ENCODE results near the gene TASP1. TPM values are rescaled to one million over a fixed set of nuclear protein-coding genes. Genes with fewer than 3 reads are reported as not detected.

TASP1 gene
- total RNA-seq, 1 donor from 2014 or later, result 5.5 TPM

- Histone ChIP-seq H3K27me3 (ENCODE audit: low read depth) (no peaks in the 10 kb centered on the region), H3K4me1 (peaks cover 4% of the 10 kb centered on the region), H3K36me3 (no peaks in the 10 kb centered on the region), H3K9me3 (replicated peaks) (no peaks in the 10 kb centered on the region), H3K27ac (replicated peaks) (no peak overlapping the region), H3K4me3 (no peak overlapping the region)
- no peak for TF ChIP-seq CTCF (IDR thresholded peaks at IDR 0.05; ENCODE audit: borderline replicate concordance)
- intact Hi-C loops (cut with micrococcal nuclease), result loop anchor here (10.0 kb wide), 1 partner anchor 321 kb away; no protein-coding TSS in a partner anchor
- DNase-seq, result no peak
These were observed 185.4 kb downstream of the TASP1 start for GRCh38 chr20:13453367-13453766.

GRCh38 chr20:13452470-13453124 is 186.1 kb downstream of the TASP1 start:
- no peaks in the 10 kb centered on the region for H3K27me3 ChIP-seq (ENCODE audit: low read depth)
- no peak overlapping the region for H3K27ac ChIP-seq (replicated peaks)
- DNase-seq, result no peak
- intact Hi-C loops (cut with micrococcal nuclease), result loop anchor here (10.0 kb wide), 1 partner anchor 322 kb away; no protein-coding TSS in a partner anchor
- H3K4me1 ChIP-seq, result peaks cover 4% of the 10 kb centered on the region
- no peaks in the 10 kb centered on the region for H3K9me3 ChIP-seq (replicated peaks)
- TF ChIP-seq CTCF (IDR thresholded peaks at IDR 0.05; ENCODE audit: borderline replicate concordance), result no peak
- H3K4me3 ChIP-seq, result no peak overlapping the region
- H3K36me3 ChIP-seq, result no peaks in the 10 kb centered on the region

GRCh38 chr20:13449868-13450434 is 188.8 kb downstream of the TASP1 start:
- intact Hi-C loops (cut with micrococcal nuclease), result loop anchor here (10.0 kb wide), 1 partner anchor 325 kb away; no protein-coding TSS in a partner anchor

GRCh38 chr20:13447385-13448180 is 191.1 kb downstream of the TASP1 start:
- Histone ChIP-seq H3K4me1 (no peaks in the 10 kb centered on the region), H3K27ac (replicated peaks) (no peak overlapping the region), H3K36me3 (no peaks in the 10 kb centered on the region), H3K27me3 (ENCODE audit: low read depth) (no peaks in the 10 kb centered on the region), H3K4me3 (no peak overlapping the region), H3K9me3 (replicated peaks) (no peaks in the 10 kb centered on the region)
- intact Hi-C loops (cut with micrococcal nuclease), result no loop called here
- no peak for DNase-seq
- TF ChIP-seq CTCF (IDR thresholded peaks at IDR 0.05; ENCODE audit: borderline replicate concordance), result no peak

More at GRCh38 chr20:13449868-13450434, 188.8 kb downstream of the TASP1 start:
- DNase-seq, result no peak
- H3K36me3 ChIP-seq, result no peaks in the 10 kb centered on the region
- H3K27ac ChIP-seq (replicated peaks), result no peak overlapping the region
- H3K27me3 ChIP-seq (ENCODE audit: low read depth), result no peaks in the 10 kb centered on the region
- no peak for TF ChIP-seq CTCF (IDR thresholded peaks at IDR 0.05; ENCODE audit: borderline replicate concordance)
- no peak overlapping the region for H3K4me3 ChIP-seq
- H3K4me1 ChIP-seq, result peaks cover 4% of the 10 kb centered on the region
- H3K9me3 ChIP-seq (replicated peaks), result no peaks in the 10 kb centered on the region

- intact Hi-C loops (cut with micrococcal nuclease), result no loop called here
- Histone ChIP-seq H3K27ac (replicated peaks) (no peak overlapping the region), H3K36me3 (no peaks in the 10 kb centered on the region), H3K27me3 (ENCODE audit: low read depth) (no peaks in the 10 kb centered on the region), H3K4me3 (no peak overlapping the region), H3K9me3 (replicated peaks) (peaks cover 28% of the 10 kb centered on the region), H3K4me1 (no peaks in the 10 kb centered on the region)
- TF ChIP-seq CTCF (IDR thresholded peaks at IDR 0.05; ENCODE audit: borderline replicate concordance), result no peak
- no peak for DNase-seq
These were observed 195.0 kb downstream of the TASP1 start for GRCh38 chr20:13443690-13444089.
